ENCODE results near the gene ELAVL4. TPM values are rescaled to one million over a fixed set of nuclear protein-coding genes. Genes with fewer than 3 reads are reported as not detected.

ELAVL4 gene
- total RNA-seq, 1 donor from 2014 or later = 91.4 TPM

- DNase-seq = no peak
Measured at GRCh38 chr1:50180367-50180766, 71.6 kb downstream of the ELAVL4 start.

DNA sequence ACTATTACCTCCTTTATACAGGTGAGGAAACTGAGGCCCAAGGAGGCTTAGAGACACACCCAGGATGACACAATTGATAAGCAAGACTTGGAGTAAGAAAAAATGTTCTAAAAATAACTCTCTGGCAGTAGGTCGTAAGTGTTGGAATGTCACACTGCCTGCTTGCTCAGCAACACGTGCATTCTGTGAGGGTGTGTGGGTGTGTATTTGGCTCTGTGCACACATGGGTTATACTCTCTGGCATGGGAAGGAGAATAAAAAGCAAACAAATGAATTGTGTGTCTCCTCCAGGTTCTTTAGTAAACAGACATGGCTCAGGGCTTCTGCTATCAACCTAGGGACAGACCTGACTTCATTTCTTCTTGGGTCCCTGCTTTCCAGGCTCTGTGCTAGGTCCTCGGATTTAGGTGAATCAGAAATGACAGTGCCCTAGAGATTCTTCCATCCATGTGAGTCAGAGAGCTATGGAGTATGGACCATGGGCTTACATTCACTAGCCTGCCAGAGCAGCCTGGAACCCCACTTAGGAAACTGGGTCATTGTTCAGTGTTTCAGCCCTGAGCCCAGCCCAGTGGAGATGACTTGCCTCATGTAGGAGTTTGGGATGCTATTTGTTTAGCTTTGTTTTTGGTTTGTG is 72.4 kb downstream of the ELAVL4 start:
- DNase-seq = no peak

GRCh38 chr1:50183378-50184133 is 74.8 kb downstream of the ELAVL4 start:
- DNase-seq = no peak

DNA sequence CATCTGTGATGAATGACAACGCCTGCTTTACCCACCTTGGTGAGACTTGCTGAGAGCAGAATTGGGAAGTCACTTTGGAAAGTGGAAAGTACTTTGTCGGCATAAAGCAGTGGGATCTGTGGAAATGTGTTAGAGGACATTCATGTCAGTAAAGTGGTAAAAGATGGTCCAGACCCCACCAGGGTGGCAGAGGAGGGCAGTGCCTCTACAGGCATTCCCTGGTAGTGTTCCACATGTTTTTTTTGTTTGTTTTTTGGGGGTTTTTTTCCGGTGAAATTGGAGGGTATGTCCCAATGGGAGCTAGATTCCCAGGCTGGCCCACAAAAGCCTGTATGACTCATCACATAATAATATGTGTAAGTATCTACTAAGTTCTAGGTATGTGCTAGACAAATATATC is 80.6 kb downstream of the ELAVL4 start:
- no peak for DNase-seq

GRCh38 chr1:50193002-50193401 is 84.3 kb downstream of the ELAVL4 start:
- no peak for DNase-seq

GRCh38 chr1:50195205-50195604 is 86.5 kb downstream of the ELAVL4 start:
- DNase-seq = no peak

- DNase-seq = no peak
Measured at GRCh38 chr1:50196081-50196480, 87.4 kb downstream of the ELAVL4 start.

DNA sequence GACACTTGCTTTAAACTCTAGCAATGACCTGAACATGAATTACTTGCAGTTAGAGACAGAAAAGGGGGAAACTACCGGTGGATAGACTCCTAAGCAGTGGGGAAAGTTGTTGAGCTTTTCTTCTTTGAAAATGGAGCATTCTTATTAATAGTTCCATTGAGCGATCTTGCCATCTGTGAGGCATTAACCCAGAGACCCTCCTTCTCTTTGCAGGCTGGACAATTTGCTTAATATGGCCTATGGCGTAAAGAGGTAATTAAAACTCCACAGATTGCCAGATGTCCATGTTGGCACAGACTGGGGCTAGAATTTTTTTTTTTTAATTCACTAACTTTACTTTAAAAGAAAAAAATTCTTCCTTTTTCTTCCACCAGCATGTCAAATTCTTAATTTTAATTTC is 88.5 kb downstream of the ELAVL4 start:
- no peak for DNase-seq

DNA sequence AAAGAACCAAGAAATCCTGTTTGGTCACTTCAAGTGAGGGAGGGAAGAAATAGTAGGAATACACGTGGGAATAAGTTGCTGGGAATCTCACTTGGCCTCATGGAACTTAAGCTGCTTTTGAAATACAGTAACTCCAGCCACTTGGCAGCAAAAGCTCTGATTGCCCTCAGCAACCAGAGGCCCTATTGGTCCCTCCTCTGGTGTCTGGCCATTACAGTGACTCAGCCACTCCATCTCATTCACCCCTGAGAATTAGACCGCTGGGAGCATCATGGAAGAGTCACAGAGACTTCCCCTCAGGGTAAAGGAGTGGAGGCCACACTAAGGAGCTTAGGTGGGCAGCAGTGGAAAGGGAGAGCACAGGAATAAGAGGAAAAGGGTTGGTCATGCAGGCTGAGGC is 99.6 kb downstream of the ELAVL4 start:
- DNase-seq = no peak

- DNase-seq = no peak
Measured at GRCh38 chr1:50208756-50209155, 100.0 kb downstream of the ELAVL4 start.

DNA sequence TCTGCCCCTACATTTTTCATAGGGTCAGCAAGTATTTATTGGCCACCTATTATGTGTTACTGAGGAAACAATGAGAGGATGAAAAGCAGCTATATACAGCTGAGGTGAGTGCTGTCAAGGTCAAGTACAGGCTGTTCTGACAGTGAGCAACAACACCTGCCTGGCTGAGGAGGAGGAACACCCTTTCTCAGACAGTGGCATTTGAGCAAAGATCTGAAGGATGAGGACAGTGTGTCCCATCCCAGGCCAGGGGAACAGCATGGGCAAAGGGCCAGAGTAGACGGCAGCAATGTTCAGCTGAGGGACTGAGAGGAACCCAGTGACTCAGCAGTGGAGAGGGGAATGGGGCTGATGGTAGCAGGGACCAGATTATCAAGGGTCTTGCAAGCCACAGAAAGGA is 101.0 kb downstream of the ELAVL4 start:
- DNase-seq = no peak

DNA sequence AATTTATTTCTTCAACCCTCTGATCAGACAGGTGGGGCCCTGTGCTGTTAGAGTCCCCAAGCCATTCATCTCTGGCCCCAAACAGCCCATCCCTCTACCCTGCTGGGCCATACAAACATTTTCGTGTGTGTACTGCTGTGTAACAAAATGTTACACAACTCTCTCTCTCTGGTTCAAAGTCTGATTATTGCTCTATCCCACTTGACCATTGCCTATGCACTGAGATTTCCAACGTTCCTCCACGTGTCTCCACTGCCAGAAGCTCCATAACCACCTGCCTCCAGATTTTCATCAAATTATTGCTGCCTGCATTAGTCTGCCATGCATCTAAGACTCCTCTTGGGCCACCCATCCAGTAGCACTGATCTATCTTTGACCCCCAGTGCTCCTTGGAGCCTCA is 104.8 kb downstream of the ELAVL4 start:
- DNase-seq = no peak

DNA sequence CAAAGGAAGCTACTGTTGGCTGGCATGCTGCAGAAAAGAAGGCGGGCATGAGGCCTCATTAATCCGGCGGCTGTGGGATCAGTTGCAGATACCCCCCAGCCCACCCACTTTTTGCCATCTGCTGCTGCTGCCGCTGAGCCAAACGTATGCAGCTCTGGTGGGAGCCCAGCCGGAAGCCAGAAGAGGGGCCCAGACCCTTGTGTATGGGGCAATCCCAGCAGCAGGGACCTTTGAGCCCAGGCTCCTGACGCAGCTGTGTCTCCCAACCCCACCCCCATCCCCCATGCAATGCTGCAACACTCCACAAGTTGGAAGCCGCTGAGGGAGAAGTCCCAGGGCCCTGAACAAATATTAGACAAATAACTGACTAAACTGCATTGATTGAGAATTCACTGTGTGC is 106.0 kb downstream of the ELAVL4 start:
- DNase-seq = no peak

- DNase-seq = no peak
Measured at GRCh38 chr1:50218344-50219120, 109.8 kb downstream of the ELAVL4 start.

GRCh38 chr1:50228871-50229384 is 120.2 kb downstream of the ELAVL4 start:
- DNase-seq = no peak

DNA sequence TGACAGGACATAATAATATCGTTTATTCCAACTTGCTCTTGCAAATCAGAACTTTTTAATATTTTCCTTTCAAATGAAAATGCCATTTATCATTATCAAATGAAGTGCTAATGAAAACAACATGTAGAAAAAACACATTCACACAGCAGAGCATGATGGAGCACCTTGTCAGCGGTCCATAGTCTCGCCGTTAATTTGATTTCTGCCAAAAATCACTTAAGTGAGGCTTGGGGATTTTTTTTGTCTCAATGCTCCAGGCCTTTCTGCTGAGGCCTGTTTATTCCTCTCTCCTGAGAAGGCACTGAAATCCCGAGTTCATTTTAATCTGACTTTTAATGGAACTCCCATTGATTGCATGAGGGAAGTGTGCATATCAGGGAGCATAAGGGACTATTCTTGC is 122.5 kb downstream of the ELAVL4 start:
- DNase-seq = no peak

GRCh38 chr1:50232336-50232735 is 123.6 kb downstream of the ELAVL4 start:
- no peak for DNase-seq

DNA sequence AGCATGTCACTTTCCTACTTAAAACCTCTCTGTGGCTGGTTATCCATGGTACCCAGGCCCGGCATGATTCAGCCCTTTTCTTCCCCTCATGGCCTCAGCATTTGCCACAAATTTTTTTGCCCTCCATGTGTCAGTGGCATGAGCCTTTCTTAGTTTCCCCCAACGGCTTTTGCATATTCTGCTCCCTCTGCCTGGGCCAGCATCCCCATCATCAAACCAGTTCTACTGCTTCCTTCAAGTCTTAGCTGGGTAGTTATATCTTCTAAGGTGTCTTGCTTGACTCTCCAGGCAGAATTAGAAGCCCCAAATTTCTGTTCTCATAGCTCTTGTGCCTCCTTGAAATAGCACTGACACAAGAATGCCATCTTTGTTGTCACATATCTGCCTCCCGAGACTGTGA is 127.9 kb downstream of the ELAVL4 start:
- DNase-seq = no peak

DNA sequence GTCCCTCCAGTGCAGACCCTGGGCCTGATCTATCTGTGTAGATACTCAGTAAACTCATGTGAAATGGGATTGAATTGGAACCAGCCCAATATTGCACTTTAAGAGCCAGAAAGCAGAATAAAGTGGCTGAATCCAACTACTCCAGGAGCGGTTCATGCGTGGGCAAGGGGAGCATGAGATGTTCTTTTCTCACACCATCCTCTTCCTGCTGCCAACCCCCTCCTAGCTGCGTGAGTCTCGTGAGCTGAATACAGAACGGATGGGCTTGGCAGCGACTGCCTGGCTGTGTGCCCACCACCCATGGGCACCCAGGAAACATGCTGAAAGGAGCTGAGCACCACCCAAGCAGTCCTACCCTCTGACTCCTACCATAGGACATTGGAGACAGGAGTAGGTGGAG is 128.3 kb downstream of the ELAVL4 start:
- no peak for DNase-seq

GRCh38 chr1:50243939-50244338 is 135.2 kb downstream of the ELAVL4 start:
- no peak for DNase-seq

DNA sequence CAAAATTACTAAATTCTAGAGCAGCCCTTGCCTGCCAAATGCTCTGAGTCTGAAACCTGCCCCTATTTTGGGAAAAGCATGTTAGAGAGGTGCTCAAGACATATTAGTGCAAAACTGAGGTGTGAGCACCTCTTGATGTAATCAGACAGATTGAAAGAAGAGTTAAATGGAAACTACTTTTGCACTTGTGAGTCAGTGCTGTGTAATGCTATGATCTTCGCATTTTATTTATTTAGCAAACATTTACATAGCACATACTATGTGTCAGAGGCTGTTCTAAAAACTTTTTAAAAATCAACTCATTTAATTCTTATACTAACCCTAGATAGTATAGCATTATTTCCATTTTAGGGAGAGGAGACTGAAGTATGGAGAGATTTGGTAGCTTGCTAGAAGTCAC is 138.1 kb downstream of the ELAVL4 start:
- DNase-seq = no peak

GRCh38 chr1:50251702-50252101 is 143.0 kb downstream of the ELAVL4 start:
- no peak for DNase-seq

DNA sequence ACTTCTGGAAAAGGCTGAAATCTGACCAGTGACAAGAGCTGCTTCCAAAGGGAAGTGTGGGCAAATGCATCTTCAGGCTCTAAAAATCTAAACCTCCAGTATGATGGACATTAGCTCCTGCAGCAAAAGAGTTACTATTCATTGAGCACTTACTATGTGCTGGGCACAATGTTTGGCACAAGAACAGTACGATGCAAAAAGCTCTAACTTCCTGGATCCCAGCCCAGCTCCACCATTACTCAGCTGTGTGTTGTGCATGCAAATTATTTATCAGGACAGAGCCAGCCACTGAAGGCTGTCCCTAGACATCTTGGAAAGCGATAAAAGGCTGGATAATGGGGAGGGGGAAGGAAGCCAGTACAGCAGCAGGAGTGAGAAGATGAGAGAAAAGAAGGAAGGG is 143.5 kb downstream of the ELAVL4 start:
- DNase-seq = no peak

Data from occipital lobe (tissue), 2 donors.